H1 (cell line): Measurements from ENCODE around the gene GPR61.

Experiments
- MAFK ChIP-seq: IDR thresholded peaks from 2 replicates; pipeline ENCODE4 v1.6.1; 2012; ENCODE audit warnings: low read depth, mild to moderate bottlenecking, improper control_type of control experiment, low read length
- SRF ChIP-seq: IDR thresholded peaks from 2 replicates; pipeline ENCODE4 v1.6.1; 2011; ENCODE audit warnings: mild to moderate bottlenecking, low read depth, low read length, moderate library complexity
- TAF1 ChIP-seq: IDR thresholded peaks from 2 replicates; pipeline ENCODE4 v1.6.1; 2011; ENCODE audit warnings: mild to moderate bottlenecking, low read depth, low read length
- TF ChIP-seq, protein P1 (sequence below), 3 experiments: IDR thresholded peaks; 1 replicate in 2 of 3; 2 replicates in 1 of 3; pipeline versions ENCODE4 v1.5.1 to v1.6.1; 2011; ENCODE audit warnings: low read length in 3 of 3, mild to moderate bottlenecking in 3 of 3, inconsistent platforms in 2 of 3, low read depth in 1 of 3, moderate library complexity in 1 of 3; ENCODE audit not compliant: insufficient read depth in 1 of 3; ENCODE audit errors: control extremely low read depth in 1 of 3

GRCh38 chr1:109541102-109541501, 1.4 kb downstream of the GPR61 start:
- no peak for TF ChIP-seq TAF1
- TF ChIP-seq, protein P1, sequence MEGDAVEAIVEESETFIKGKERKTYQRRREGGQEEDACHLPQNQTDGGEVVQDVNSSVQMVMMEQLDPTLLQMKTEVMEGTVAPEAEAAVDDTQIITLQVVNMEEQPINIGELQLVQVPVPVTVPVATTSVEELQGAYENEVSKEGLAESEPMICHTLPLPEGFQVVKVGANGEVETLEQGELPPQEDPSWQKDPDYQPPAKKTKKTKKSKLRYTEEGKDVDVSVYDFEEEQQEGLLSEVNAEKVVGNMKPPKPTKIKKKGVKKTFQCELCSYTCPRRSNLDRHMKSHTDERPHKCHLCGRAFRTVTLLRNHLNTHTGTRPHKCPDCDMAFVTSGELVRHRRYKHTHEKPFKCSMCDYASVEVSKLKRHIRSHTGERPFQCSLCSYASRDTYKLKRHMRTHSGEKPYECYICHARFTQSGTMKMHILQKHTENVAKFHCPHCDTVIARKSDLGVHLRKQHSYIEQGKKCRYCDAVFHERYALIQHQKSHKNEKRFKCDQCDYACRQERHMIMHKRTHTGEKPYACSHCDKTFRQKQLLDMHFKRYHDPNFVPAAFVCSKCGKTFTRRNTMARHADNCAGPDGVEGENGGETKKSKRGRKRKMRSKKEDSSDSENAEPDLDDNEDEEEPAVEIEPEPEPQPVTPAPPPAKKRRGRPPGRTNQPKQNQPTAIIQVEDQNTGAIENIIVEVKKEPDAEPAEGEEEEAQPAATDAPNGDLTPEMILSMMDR (IDR thresholded peaks at IDR 0.05; ENCODE audit: control extremely low read depth in 1 of 3, insufficient read depth in 1 of 3, low read depth in 1 of 3, low read length in 3 of 3) = no peak
- no peak for TF ChIP-seq SRF
- no peak for TF ChIP-seq MAFK
